NCI-H2107 (cell line): ENCODE measurements around the gene MAST4.

ENCODE experiments used
- DNase-seq: peaks from one replicate; lab custom pipeline; 2025; lab: John Stamatoyannopoulos, UW

Gene MAST4

GRCh38 chr5:66909364-66909763 lies 313.2 kb downstream of the MAST4 start:
- no peak for DNase-seq

DNA sequence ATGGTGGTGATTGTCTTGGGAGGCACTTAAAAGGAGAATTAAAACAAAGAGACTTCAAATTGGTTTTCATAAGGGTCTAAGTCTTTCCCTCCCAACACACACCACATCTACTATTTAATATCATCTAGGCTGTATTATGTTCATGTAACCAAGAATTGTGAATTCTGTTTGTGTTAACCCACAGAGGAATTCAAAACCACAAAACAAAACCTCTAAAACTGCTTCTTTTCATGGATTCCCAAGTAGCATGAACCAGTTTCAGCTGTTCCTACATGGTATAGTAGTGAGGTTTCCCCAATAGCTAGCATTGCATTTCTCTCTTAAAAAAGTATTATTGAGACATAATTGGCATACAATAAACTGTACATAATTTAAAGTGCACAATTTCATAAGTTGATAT lies 316.6 kb downstream of the MAST4 start:
- DNase-seq: no peak

DNA sequence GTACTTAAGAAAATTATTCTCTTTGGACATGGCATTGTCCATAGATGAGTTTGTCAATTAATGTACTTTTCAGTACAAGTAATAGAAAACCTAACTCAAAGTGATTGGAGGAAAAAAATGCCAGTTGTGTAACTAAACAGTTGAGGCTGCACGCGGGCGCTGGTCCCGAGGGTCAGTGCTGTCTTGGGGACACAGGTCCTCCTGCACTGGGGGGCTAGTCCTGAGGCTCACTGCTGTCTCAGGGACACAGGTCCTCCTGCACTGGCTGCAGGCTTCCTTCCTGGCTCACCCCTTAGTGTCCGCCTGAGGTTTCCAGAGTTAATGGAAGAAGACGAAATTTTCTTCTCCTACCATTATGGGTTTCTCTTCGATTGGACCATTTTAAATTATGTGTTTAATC lies 319.3 kb downstream of the MAST4 start:
- DNase-seq: no peak

DNA sequence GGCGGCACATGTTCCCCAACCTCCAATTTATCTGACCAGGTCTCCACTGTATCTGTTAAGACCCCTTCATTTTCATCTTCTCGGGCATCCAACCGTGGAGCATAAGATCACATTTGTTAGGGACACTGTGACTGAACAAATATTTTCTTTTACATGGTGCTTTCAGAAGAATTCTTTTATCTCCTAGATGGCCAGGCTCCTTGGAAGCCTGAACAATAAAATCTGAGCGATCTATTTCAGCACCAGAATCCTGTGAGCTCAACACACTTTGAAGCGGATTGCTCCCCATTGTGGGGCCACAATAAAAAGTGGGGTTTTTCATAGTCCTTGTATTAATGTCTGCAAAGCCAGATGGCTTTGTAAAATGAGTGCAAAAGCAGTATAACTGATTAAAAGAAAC lies 326.7 kb downstream of the MAST4 start:
- no peak for DNase-seq

- DNase-seq: no peak
Observed at GRCh38 chr5:66923457-66923856, 327.3 kb downstream of the MAST4 start.

DNA sequence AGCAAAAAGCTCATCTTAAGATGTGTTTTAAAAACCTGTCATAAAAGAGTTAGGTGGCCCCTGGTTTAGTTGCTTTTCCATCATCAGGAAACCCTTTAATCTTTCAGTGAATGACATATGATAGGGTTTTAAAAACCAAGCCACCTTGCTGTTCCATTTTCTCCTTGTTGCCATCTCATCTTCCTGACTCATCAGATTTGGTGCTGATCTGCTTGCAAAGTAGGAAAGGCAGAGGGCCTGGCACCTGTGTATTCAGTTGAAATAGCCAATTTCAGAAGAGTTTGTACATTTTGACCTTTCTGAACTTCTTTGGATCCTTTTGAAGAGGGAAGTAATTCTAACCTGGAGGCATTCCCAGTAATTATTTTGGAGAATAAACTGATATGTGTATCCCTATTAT lies 327.7 kb downstream of the MAST4 start:
- DNase-seq: no peak

DNA sequence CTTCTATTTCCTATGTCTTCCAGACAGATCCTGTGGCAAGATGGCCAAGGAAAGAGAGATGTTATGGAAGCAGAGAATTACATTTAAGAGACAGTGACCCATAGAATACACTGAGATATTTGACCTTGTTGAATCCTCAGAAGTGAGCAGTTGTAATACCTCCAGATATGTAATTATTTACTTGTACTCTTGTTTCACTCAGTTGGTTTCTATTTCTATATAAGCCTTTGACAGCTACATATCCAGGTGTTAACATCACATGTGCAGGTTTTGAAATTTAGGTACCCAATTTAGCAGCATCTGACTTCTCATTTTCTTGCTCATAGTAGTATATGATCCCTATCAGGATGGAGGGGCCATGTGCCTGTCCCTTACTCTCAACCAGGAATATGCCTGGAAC lies 330.9 kb downstream of the MAST4 start:
- DNase-seq: no peak

- no peak for DNase-seq
Observed at GRCh38 chr5:66929281-66929680, 333.1 kb downstream of the MAST4 start.

- no peak for DNase-seq
Observed at GRCh38 chr5:66929995-66930394, 333.8 kb downstream of the MAST4 start.

GRCh38 chr5:66931651-66932050 lies 335.5 kb downstream of the MAST4 start:
- DNase-seq: no peak

DNA sequence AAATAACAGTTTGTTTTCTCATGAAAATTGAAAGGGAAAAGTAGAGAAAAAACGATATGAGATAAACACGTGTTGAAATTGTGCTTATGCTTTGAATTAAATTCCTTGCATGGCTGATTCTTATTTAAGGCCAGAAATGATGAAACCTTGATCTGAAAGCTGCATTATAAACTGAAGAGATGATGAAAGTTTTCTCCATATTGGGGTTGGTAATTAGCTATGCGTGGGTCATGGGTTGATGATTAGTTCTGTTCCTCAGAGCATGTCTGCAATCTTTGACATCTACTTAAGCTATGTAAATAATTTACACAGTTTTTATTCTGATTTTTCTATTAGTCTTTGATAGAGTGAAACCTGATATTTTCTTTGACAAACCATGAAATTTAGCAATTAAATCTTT lies 336.3 kb downstream of the MAST4 start:
- DNase-seq: no peak

- no peak for DNase-seq
Observed at GRCh38 chr5:66933066-66933465, 336.9 kb downstream of the MAST4 start.

GRCh38 chr5:66939094-66939493 lies 342.9 kb downstream of the MAST4 start:
- DNase-seq: no peak

GRCh38 chr5:66945389-66946349 lies 349.5 kb downstream of the MAST4 start:
- DNase-seq: no peak

DNA sequence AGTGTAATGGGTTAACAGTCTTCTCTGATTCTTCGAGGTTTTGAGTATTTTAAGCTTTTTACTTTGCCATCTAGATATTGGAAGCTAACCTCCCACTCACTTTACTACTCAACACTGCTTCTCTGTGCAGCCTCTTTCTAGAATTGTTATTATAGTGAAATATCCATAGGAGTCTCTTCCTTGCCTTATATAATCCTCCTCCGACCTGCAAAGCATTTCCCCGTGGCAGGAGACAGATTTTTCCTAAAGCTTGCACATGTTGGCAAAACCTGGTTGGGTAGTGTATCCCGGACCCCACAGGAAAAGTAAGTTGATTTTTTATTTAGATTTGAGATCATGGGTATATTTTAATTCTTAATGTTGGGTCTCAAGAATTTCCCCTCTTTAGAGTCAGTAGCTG lies 351.3 kb downstream of the MAST4 start:
- no peak for DNase-seq

GRCh38 chr5:66949066-66949465 lies 352.9 kb downstream of the MAST4 start:
- DNase-seq: no peak

DNA sequence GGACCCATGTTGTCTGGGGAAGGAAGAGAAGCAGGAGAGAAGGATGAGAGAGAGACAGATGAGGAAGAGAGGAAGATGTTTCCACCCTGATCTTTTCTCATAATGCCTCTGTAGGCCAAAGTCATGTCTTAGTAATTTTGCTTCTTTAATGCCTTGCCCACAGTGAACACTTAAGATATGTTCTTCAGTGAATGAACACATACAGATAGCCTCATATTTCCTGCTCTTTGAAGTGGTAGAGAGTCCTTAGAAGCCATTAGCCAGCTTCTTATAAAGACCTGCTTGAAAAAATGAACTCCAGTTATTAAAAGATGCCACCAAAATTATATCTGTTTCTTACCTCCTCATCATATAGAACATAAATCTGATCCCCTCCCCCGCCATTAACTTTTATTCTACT lies 356.0 kb downstream of the MAST4 start:
- no peak for DNase-seq

DNA sequence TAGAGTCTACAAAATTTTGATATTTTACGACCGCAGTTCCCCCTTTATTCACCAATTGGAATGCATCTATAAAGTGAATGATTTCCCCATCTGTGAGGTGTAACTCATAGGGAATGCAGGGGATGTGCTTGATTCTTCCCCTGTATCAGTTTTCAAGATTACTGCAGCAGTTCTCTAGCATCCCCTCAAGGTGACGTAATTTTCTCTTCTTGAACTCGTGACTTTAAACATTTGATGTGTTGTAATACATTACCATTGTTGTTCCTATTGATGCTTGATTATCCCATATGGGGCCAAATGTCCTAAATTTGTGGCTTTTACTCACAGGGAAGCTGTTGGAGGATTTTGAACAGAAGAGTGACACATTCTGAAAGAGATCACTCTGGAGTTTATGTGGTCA lies 360.2 kb downstream of the MAST4 start:
- DNase-seq: no peak

DNA sequence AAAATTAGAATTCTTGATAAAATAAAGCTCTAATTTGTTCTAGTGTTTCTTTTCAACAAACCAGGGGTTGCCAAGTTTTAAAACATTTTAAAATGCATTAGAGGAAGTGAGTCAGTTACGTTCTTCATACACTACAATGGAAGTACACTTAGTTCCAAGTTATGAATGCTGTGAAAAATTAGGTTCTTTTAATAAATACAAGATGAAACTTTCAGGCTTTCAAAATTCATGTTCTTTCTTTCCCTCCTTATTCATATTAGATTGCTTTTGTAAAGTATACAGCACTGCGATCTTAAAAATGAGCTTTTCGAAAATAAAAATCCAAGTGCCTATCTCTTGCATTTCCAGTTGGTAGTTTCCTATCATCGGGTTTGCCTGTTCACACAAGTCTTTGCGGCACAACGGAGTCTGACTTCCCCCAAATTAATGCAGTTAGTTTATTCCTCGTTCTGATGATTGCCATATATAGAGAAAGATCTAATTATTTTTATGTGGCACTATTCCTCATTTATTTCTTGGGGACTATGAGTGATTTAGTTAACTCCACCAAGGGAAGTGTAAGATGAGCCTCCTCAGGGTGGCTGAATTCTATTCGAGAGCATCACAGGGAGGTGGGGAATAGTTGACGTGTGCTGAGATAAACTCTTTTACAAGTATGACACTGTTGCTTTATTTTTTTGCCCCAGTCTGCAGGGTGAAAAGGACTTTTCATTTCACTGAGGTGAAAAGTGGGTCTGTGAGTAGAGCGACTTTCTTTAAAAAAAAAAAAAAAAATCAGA lies 362.2 kb downstream of the MAST4 start:
- DNase-seq: no peak

GRCh38 chr5:66958980-66959641 lies 362.9 kb downstream of the MAST4 start:
- no peak for DNase-seq

- no peak for DNase-seq
Observed at GRCh38 chr5:66959653-66960052, 363.5 kb downstream of the MAST4 start.

GRCh38 chr5:66960369-66961137 lies 364.4 kb downstream of the MAST4 start:
- no peak for DNase-seq
